Gastrocnemius medialis (tissue), 4 donors: ENCODE data around the gene CLMN.

Experiments
- POLR2A ChIP-seq, 2 donors: fragments of 450-650 bp; IDR thresholded peaks; one replicate each; pipeline ENCODE4 v1.6.1; 2017; ENCODE audit warnings: antibody characterized with exemption in 2 of 2, mild to moderate bottlenecking in 2 of 2, moderate library complexity in 2 of 2
- TF ChIP-seq, protein P1 (sequence below), 5 experiments: fragments of 450-650 bp in 3 of 5; fragments of 200-600 bp in 2 of 5; sonication (generic) in 2 of 5; IDR thresholded peaks in 4 of 5; conservative IDR thresholded peaks in 1 of 5; 1 replicate in 4 of 5; 2 replicates in 1 of 5; pipeline ENCODE4 v1.5.1; 2016 to 2019; ENCODE audit warnings: antibody characterized with exemption in 5 of 5, mild to moderate bottlenecking in 3 of 5, moderate library complexity in 3 of 5

DNA sequence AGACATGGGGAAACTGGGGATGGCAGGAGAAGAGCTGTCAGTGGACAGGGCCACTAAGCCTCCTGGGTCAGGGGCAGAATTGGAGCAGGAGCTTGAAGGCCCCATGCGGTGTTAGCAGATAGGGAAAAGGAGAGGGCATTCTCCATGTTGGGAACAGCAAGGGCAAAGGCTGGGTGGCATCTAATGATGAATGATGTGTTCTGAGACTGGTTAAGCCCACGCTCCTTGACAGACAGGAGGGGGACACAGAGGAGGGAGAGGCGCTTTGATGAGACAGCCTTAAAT lies 63.0 kb downstream of the CLMN start:
- TF ChIP-seq, protein P1, sequence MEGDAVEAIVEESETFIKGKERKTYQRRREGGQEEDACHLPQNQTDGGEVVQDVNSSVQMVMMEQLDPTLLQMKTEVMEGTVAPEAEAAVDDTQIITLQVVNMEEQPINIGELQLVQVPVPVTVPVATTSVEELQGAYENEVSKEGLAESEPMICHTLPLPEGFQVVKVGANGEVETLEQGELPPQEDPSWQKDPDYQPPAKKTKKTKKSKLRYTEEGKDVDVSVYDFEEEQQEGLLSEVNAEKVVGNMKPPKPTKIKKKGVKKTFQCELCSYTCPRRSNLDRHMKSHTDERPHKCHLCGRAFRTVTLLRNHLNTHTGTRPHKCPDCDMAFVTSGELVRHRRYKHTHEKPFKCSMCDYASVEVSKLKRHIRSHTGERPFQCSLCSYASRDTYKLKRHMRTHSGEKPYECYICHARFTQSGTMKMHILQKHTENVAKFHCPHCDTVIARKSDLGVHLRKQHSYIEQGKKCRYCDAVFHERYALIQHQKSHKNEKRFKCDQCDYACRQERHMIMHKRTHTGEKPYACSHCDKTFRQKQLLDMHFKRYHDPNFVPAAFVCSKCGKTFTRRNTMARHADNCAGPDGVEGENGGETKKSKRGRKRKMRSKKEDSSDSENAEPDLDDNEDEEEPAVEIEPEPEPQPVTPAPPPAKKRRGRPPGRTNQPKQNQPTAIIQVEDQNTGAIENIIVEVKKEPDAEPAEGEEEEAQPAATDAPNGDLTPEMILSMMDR (IDR thresholded peaks at IDR 0.05 in 4 of 5, conservative IDR thresholded peaks at IDR 0.05 in 1 of 5): no peak
- no peak for TF ChIP-seq POLR2A (IDR thresholded peaks at IDR 0.05)
